Smooth muscle cell of trachea (primary cell): ENCODE results near the gene SGSM1. TPM values are rescaled to one million over a fixed set of nuclear protein-coding genes. Genes with fewer than 3 reads are reported as not detected.

Experiments used
- total RNA-seq: library from RNA; depleted of rRNA; stranded (reverse); fragments of >200 nt; gene quantifications from 2 replicates; pipeline ENCODE4 v1.2.1, GENCODE V29; 2014

Gene SGSM1, protein sequence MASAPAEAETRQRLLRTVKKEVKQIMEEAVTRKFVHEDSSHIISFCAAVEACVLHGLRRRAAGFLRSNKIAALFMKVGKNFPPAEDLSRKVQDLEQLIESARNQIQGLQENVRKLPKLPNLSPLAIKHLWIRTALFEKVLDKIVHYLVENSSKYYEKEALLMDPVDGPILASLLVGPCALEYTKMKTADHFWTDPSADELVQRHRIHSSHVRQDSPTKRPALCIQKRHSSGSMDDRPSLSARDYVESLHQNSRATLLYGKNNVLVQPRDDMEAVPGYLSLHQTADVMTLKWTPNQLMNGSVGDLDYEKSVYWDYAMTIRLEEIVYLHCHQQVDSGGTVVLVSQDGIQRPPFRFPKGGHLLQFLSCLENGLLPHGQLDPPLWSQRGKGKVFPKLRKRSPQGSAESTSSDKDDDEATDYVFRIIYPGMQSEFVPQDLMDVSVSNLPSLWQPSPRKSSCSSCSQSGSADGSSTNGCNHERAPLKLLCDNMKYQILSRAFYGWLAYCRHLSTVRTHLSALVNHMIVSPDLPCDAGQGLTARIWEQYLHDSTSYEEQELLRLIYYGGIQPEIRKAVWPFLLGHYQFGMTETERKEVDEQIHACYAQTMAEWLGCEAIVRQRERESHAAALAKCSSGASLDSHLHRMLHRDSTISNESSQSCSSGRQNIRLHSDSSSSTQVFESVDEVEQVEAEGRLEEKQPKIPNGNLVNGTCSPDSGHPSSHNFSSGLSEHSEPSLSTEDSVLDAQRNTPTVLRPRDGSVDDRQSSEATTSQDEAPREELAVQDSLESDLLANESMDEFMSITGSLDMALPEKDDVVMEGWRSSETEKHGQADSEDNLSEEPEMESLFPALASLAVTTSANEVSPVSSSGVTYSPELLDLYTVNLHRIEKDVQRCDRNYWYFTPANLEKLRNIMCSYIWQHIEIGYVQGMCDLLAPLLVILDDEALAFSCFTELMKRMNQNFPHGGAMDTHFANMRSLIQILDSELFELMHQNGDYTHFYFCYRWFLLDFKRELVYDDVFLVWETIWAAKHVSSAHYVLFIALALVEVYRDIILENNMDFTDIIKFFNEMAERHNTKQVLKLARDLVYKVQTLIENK
- total RNA-seq: not detected in 2 replicates

DNA sequence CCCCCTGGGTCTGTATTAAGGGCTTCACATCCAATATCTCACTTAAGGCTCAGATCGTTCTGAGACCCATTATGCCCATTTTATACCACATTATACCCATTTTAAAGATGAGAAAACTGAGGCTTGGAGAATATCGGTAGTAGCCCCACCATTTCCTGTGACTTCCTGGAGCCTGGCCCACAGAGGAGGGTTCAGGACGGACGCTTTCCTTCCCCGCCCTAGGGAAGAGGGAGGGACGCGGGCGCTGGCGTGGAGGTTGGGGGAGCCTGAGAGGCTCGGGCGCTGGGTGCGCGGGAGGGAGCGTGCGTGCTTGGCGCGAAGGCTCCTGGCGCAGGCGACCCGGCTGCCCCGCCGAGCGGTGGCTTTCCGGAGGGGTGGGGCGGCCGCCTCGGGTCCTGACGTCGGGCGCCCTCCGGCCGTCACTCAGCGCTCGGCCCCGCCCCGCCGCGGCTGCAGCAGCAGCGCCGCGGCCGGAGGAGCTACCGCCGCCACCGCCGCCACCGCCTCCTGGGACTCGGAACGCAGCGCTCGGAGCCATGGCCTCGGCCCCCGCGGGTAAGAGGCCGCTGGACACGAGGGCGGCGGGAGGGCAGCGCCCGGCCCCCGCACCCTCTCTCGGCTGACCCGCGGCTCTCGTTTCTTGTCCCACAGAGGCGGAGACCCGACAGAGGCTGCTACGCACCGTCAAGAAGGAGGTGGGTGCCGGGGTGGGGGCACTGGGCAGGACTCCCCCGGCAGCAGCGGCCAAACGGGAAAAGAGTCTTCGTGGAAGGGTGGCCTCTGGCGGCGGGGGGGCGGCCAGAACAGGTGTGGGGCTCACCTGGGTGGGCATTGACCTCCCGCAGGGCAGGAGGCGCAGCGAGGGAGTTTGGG lies at the start of gene SGSM1:
SGSM1 (plus strand) TSS at position 422 of the 873 bp plus-strand sequence; CDS start at position 537, 115 bp downstream.

GRCh38 chr22:24951942-24952836 lies 146.2 kb downstream of the SGSM1 start, which contains the start of gene KIAA1671:
TSS of gene KIAA1671 (plus strand) at chr22:24952716. CDS start at chr22:25028000, 75,284 bp downstream.

Other genes with a start within 250 kb of the SGSM1 start
- 5.5 and 13.9 TPM in 2 replicates for gene LRRC75B, start 213.1 kb upstream of the SGSM1 start, total RNA-seq
- gene GGT1, start 203.0 kb upstream of the SGSM1 start, total RNA-seq: 0.44 and 2.6 TPM in 2 replicates
- gene PIWIL3, start 31.5 kb upstream of the SGSM1 start, total RNA-seq: not detected in 2 replicates
- not detected in 2 replicates for gene LHFPL7, start 140.5 kb downstream of the SGSM1 start, total RNA-seq
- gene KIAA1671, start 146.5 kb downstream of the SGSM1 start, total RNA-seq: 0.17 and 0.29 TPM in 2 replicates